Stimulated activated CD4-positive, alpha-beta T cell treated with anti-CD3 and anti-CD28 coated beads, Interleukin-4, amount 100 ng/mL, for 24 hours (primary cell): Measurements from ENCODE around the gene WDR93.

Experiments used
- DNase-seq: peaks from one replicate; pipeline ENCODE4 v3.0.0-alpha.2; 2020

Gene WDR93

GRCh38 chr15:89662893-89663626 lies 27.6 kb upstream of the WDR93 start:
- DNase-seq = no peak

GRCh38 chr15:89664441-89665350 lies 25.9 kb upstream of the WDR93 start:
- no peak for DNase-seq

DNA sequence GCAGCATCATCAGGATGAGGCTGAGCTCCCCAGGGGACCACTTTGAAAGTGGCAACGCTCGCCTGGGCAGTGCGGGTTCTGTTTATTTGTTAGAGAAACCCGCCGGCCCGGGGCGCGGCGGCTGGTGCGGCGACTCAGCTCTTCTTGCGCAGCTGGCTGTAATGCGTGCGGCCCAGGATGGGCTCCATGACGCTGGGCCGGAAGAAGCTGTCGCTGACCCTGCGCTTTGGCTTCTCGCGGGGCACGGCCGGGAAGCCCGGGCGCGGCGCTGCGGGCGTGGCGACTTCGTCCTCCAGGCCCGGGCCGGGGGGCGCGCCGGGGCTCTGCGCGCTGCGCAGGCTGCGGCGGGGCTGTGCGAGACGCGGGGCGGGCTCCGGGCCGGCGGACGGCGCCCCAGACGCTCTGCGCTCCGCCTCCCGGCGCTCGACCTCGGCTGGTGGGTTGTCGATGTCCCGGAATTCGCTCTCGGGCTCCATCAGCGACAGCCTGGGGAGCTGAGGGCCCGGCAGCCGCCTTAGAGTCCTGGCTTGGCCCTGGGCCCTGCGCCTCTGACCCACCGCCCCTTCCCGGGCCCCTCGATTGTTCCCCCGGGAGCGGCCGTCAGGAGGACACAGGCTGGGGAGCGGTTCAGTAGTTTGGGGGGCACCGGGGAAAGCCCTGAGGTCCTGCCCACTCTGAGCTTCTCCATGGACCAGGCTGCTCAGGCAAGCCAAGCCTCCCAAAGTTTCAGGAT lies 25.0 kb upstream of the WDR93 start:
- no peak for DNase-seq

DNA sequence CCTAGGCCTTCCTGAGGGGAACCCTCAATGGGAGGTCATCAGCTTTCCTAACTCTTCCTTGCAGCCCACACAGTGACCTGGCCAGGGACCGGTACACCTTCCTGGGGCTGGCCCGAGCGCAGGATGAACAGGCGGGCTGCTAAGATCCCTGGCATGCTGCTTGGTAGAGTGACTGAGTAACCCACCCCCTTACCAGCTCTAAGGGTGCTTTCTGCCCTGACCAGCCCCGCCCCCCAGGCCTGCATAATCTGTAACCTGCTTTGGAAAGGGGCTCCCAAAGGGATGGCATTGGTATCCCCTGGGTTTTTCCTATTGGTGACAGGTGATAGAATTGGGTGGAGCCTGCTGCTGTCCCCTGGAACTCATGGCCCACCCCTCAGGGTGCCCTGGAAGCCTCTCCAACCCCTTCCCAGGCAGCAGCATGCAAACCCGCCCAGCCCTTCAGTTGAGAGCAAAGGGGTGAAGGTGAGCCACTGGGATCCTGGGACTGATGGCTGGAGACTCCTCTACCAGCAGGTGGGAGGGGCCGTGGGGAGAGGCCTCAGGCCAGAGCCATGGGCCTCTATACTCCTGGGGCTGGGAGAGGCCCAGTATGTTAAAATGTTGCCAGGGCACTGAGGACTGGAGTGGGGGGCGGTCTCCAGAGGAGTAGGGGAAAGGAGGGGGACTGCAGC lies 24.3 kb upstream of the WDR93 start:
- no peak for DNase-seq

DNA sequence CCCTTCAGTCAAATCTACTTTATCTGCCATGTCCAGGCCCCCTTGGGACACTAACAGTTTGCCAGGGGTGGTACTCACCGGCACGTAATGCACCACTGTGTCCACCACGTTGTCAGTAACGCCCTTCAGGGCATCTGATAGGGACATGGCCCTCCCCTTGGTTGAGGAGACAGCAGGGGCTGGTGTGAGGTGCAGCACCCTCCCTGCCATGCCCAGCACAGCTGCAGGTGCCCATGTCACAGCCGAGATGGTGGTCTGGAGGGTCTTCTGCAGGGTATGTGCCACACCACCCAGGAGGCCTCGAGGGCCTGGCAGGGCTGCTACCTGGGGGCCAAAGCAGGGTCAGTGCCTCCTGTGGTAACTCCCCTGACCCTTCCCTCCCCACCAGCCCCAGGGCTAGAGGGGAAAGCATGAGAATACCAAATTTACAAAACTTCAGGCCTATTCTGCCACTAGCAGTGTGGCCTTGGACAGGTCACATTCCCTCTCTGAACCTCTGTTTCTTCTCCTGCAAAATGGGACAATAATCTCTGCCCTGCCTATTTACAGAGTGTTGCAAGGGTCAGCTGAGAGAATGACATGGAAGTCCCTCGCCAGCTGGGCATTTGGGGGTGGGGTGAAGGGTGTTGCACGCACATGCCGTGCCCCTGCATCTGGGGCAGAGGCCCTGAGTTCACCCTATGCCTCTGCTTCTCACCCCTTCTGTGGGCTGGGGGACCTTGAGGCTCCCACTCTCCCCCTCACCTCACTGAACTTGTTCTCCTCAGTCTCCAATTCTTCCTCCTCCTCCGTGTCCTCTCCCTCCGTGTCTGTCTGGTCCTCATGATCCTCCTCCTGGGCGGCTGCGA lies 23.5 kb upstream of the WDR93 start:
- DNase-seq = no peak

GRCh38 chr15:89667706-89667960 lies 23.0 kb upstream of the WDR93 start:
- DNase-seq = no peak

GRCh38 chr15:89668171-89668570 lies 22.4 kb upstream of the WDR93 start:
- DNase-seq = no peak

- no peak for DNase-seq
These were observed 21.2 kb upstream of the WDR93 start for GRCh38 chr15:89669309-89669865.

- DNase-seq = no peak
These were observed 20.7 kb upstream of the WDR93 start for GRCh38 chr15:89669941-89670340.

DNA sequence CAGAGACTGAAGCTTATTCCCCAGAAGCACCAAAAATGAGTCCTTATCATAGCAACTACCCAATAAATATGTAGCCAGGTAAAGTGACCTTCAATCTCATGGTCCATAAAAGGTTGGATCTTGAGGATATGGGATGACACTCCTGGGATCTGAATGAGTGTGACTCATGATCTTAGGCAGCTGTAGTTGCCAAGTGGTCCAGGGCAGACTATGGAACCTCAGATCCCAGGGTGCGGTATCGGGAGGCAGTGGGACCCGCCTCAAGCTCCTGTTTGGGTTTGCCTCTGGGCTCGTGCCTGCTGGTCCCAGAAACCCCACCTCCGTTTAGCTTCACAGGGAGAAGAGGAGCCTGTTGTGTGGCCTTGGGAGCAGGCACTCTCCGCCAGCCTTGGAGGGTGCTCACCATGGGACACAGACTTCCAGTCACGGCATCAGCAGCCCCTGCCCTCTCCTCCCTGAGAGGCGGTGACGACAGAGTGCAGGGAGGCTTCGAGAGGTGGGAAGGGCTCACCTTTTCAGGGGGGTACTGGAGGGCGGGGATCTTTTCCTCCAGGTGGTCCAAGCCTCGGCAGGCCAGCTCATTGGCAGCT lies 19.5 kb upstream of the WDR93 start:
- DNase-seq = no peak

DNA sequence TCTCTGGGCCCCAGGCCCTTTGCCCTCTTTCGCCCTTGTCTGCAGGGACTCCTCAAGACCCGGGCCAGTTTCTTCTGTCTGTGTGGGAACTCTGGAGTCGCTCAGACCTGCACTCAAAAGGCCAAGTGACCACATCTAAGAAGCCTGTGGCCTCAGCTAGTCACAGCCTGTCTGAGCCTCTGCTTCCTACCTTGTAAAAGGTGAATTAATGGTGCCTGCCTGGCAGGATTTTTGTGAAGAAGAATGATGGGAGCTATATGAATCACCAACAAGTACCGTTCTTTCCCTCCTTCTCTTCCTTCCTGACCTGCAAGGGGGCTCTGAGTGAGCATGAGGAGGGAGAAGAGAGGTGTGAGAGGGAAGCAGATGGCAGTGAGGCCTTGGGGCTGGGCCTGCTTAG lies 18.9 kb upstream of the WDR93 start:
- DNase-seq = no peak

- no peak for DNase-seq
These were observed 18.1 kb upstream of the WDR93 start for GRCh38 chr15:89672221-89673164.

DNA sequence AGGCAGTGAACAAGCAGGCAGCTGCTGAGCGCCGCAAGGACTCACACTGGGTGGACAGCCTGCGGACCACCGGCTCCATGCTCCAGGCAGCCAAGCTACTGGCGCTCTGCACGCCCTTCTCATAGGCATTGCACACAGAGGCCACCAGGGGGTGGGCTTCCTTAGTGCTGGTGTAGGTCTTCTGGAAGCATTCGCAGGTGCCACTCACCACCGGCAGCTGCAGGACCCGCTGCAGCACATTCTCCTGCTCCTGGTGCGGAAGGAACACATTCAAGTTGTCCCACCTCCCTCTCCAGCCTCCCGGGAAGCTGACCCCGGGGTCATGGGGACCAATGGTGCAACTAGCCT lies 17.5 kb upstream of the WDR93 start:
- DNase-seq = no peak

DNA sequence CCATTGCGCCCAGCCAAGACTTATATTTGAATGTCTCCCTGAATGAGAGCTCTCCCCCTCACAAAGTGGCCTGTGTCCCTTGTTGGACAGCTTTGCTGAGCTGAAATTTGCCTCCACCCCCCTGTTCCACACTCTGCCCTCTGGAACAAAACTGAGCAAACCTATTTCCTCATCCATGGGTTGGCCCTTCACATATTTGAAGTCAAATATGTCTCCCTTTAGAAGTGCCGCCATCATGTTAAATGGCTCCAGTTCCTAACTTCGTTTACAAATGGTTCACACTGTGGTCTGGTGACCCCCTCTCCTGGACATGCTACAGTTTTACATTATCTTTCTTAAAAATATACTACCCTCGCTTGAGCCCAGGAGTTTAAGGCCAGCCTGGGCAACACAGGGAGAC lies 16.1 kb upstream of the WDR93 start:
- DNase-seq = no peak

DNA sequence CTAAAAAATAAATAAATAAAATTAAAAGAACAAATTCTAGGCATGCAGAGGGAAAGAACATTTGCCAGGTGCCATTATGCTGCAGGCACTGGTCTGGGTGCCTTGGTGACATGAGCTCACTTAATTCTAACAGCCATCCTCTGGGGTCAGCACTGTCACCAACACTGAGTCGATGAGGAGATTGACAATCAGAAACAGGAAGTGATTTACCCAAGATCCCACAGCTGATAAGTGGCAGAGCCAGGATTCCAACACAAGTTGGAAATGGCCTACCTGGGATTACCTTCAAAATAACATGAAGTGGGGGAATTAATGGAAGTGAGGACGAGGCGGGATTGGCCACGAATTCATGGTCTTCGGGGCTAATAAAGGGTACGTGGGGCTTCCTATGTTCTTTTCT lies 15.0 kb upstream of the WDR93 start:
- DNase-seq = no peak

DNA sequence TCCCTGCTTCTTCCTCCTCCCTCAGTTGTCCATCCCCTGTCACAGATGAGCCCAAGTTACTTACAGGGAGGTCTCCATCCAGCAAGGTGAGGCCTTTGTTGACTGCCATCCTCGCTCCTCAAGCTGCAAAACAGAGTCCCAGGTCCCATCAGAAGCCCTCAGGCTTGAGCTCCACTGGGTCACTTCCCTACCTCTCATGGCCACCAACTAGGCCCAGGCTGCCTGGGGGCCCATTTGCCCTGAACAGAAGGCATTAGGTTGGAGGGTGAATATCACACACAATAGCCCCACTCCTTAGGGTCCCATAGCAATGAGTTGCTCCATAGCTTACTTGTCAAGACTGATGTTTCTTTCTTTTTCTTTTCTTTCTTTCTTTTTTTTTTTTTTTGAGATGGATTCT lies 13.2 kb upstream of the WDR93 start:
- no peak for DNase-seq

- no peak for DNase-seq
These were observed 11.4 kb upstream of the WDR93 start, which contains the start of gene PLIN1 for GRCh38 chr15:89679212-89679611. TSS of gene PLIN1 (minus strand) at chr15:89679367. CDS start at chr15:89677489, 1,878 bp downstream.

GRCh38 chr15:89680282-89680873 lies 10.2 kb upstream of the WDR93 start:
- no peak for DNase-seq

DNA sequence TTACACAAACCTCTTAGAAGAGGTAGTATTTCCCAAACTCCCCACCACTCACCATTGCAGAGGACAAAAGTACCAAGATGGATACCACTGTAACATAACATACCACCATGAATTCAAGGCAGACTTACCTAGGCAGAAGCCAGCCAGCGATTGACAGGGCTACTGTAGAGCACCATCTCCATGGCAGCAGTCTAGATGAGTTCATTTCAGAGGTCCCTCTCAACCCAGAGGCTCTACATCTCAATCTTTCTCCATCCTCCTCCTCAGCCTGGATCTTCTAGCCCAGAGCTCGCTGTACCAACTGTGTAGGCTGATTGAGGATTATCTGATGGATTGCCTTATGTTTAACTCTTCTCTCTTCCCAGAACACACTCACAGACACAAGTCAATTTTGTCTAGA lies 9.5 kb upstream of the WDR93 start:
- no peak for DNase-seq

- DNase-seq = no peak
These were observed 4.6 kb upstream of the WDR93 start for GRCh38 chr15:89685995-89686394.
